H9 (cell line): ENCODE results near the gene ZNF628. TPM values are rescaled to one million over a fixed set of nuclear protein-coding genes. Genes with fewer than 3 reads are reported as not detected.

Experiments used
- DNase-seq: peaks from one replicate; pipeline ENCODE4 v3.0.0-alpha.2; 2017
- H2AFZ ChIP-seq: one replicate; pipeline ENCODE4 v1.6.1; 2013; ENCODE audit warnings: mild to moderate bottlenecking, low read length, control low read depth, moderate library complexity
- H2AK5ac ChIP-seq: 2 replicates; pipeline ENCODE4 v1.6.1; 2013; ENCODE audit warnings: low read length, control low read depth, mixed read lengths; ENCODE audit not compliant: insufficient read length
- H2BK120ac ChIP-seq: one replicate; pipeline ENCODE4 v1.6.1; 2013; ENCODE audit warnings: low read depth, mild to moderate bottlenecking, low read length, control low read depth, inconsistent platforms; ENCODE audit not compliant: poor library complexity, severe bottlenecking
- H2BK12ac ChIP-seq: 2 replicates; pipeline ENCODE4 v1.6.1; 2013; ENCODE audit warnings: low read length, control low read depth, mixed read lengths, low read depth; ENCODE audit not compliant: insufficient read length
- H2BK15ac ChIP-seq: 2 replicates; pipeline ENCODE4 v1.6.1; 2013; ENCODE audit warnings: low read depth, low read length, control low read depth
- H2BK20ac ChIP-seq: one replicate; pipeline ENCODE4 v1.6.1; 2013; ENCODE audit warnings: low read depth, mild to moderate bottlenecking, low read length, control low read depth, inconsistent platforms; ENCODE audit not compliant: poor library complexity, severe bottlenecking
- H2BK5ac ChIP-seq: 2 replicates; pipeline ENCODE4 v1.6.1; 2013; ENCODE audit warnings: low read length, control low read depth, mixed read lengths; ENCODE audit not compliant: insufficient read length
- H3K14ac ChIP-seq: 2 replicates; pipeline ENCODE4 v1.6.1; 2013; ENCODE audit warnings: low read length, control low read depth; ENCODE audit not compliant: insufficient read depth
- H3K18ac ChIP-seq: 2 replicates; pipeline ENCODE4 v1.6.1; 2013; ENCODE audit warnings: low read depth, mild to moderate bottlenecking, mixed read lengths, low read length, control low read depth; ENCODE audit not compliant: insufficient read length
- H3K23ac ChIP-seq: 2 replicates; pipeline ENCODE4 v1.6.1; 2013; ENCODE audit warnings: low read length, control low read depth, mixed read lengths, low read depth; ENCODE audit not compliant: insufficient read length
- H3K23me2 ChIP-seq: 2 replicates; pipeline ENCODE4 v1.6.1; 2013; ENCODE audit warnings: low read depth, mild to moderate bottlenecking, mixed read lengths, low read length, control low read depth; ENCODE audit not compliant: insufficient read length, poor library complexity, severe bottlenecking
- H3K27ac ChIP-seq: 2 replicates; pipeline ENCODE4 v1.5.1; 2013; ENCODE audit warnings: low read length, control low read depth, mixed read lengths, low read depth; ENCODE audit not compliant: insufficient read length
- H3K27me3 ChIP-seq: 2 replicates; pipeline ENCODE4 v1.6.1; 2013; ENCODE audit warnings: low read length, control low read depth, inconsistent platforms; ENCODE audit not compliant: insufficient read depth
- H3K4ac ChIP-seq: 2 replicates; pipeline ENCODE4 v1.6.1; 2013; ENCODE audit warnings: low read depth, mild to moderate bottlenecking, control low read depth, inconsistent platforms, low read length, moderate library complexity
- H3K4me1 ChIP-seq: 2 replicates; pipeline ENCODE4 v1.6.1; 2013; ENCODE audit warnings: low read length, control low read depth, inconsistent platforms; ENCODE audit not compliant: insufficient read depth
- H3K4me2 ChIP-seq: 2 replicates; pipeline ENCODE4 v1.6.1; 2013; ENCODE audit warnings: low read length, control low read depth, mixed read lengths; ENCODE audit not compliant: insufficient read length, insufficient read depth
- H3K56ac ChIP-seq: 2 replicates; pipeline ENCODE4 v1.6.1; 2013; ENCODE audit warnings: low read depth, mild to moderate bottlenecking, mixed read lengths, low read length, control low read depth; ENCODE audit not compliant: insufficient read length
- H3K79me1 ChIP-seq: 2 replicates; pipeline ENCODE4 v1.6.1; 2013; ENCODE audit warnings: low read depth, mild to moderate bottlenecking, moderate library complexity, low read length, control low read depth, inconsistent platforms; ENCODE audit not compliant: insufficient read depth, poor library complexity, severe bottlenecking
- H3K79me2 ChIP-seq: 2 replicates; pipeline ENCODE4 v1.6.1; 2013; ENCODE audit warnings: low read length, control low read depth, inconsistent platforms; ENCODE audit not compliant: insufficient read depth
- H3K9ac ChIP-seq: 2 replicates; pipeline ENCODE4 v1.6.1; 2013; ENCODE audit warnings: low read length, control low read depth, mixed read lengths; ENCODE audit not compliant: insufficient read length; ENCODE audit errors: extremely low read depth
- H3K9me3 ChIP-seq: one replicate; pipeline ENCODE4 v1.6.1; 2013; ENCODE audit warnings: low read depth, low read length, inconsistent platforms; ENCODE audit not compliant: control insufficient read depth
- H3T11ph ChIP-seq: one replicate; pipeline ENCODE4 v1.6.1; 2013; ENCODE audit warnings: mild to moderate bottlenecking, low read length, control low read depth, inconsistent platforms
- H4K20me1 ChIP-seq: one replicate; pipeline ENCODE4 v1.6.1; 2013; ENCODE audit not compliant: control insufficient read depth, insufficient read length, insufficient read depth
- H4K5ac ChIP-seq: 2 replicates; pipeline ENCODE4 v1.6.1; 2013; ENCODE audit warnings: low read depth, mild to moderate bottlenecking, mixed read lengths, low read length, control low read depth; ENCODE audit not compliant: insufficient read length
- H4K8ac ChIP-seq: replicated peaks from 2 replicates; pipeline ENCODE4 v1.6.1; 2013; ENCODE audit warnings: low read length, control low read depth, mixed read lengths, low read depth; ENCODE audit not compliant: insufficient read length
- H4K91ac ChIP-seq: 2 replicates; pipeline ENCODE4 v1.6.1; 2013; ENCODE audit warnings: low read depth, mild to moderate bottlenecking, moderate library complexity, mixed read lengths, low read length, control low read depth; ENCODE audit not compliant: insufficient read length
- H3K27ac Mint-ChIP-seq, 3 experiments: 2 replicates in 2 of 3; 3 replicates in 1 of 3; pipeline ENCODE4 v1.8.0; 2020 to 2021; ENCODE audit warnings: mixed read lengths in 3 of 3, mild to moderate bottlenecking in 1 of 3, moderate library complexity in 1 of 3
- H3K27me3 Mint-ChIP-seq: 2 replicates; pipeline ENCODE4 v1.8.0; 2021; ENCODE audit warnings: low read depth, mild to moderate bottlenecking, moderate library complexity, mixed read lengths
- H3K36me3 Mint-ChIP-seq, 3 experiments: 2 replicates in 2 of 3; 3 replicates in 1 of 3; pipeline ENCODE4 v1.8.0; 2020 to 2021; ENCODE audit warnings: low read depth in 3 of 3, mixed read lengths in 3 of 3; ENCODE audit not compliant: insufficient read depth in 1 of 3
- H3K4me1 Mint-ChIP-seq, 2 experiments: 2 replicates each; pipeline ENCODE4 v1.8.0; 2020; ENCODE audit warnings: mixed read lengths in 2 of 2
- H3K4me3 Mint-ChIP-seq, 2 experiments: 2 replicates in 1 of 2; 3 replicates in 1 of 2; pipeline ENCODE4 v1.8.0; 2020 to 2021; ENCODE audit warnings: mild to moderate bottlenecking in 2 of 2, mixed read lengths in 2 of 2, moderate library complexity in 1 of 2
- H3K9me3 Mint-ChIP-seq, 2 experiments: 2 replicates in 1 of 2; 3 replicates in 1 of 2; pipeline ENCODE4 v1.8.0; 2020; ENCODE audit warnings: mild to moderate bottlenecking in 2 of 2, mixed read lengths in 2 of 2, moderate library complexity in 1 of 2
- WGBS: extraction: QIAGEN DNeasy Blood & Tissue Kit; methylation state at CpG from one replicate; pipeline ENCODE4 v1.1.7; 2013; ENCODE audit warnings: missing lambda C conversion rate, low lambda C conversion rate, mixed read lengths; ENCODE audit not compliant: insufficient read length; ENCODE audit errors: extremely low coverage; 5-methylcytosine and 5-hydroxymethylcytosine counted together
- total RNA-seq: library from RNA; stranded (reverse); gene quantifications from 2 replicates; pipeline ENCODE4 v1.2.1, GENCODE V29; 2021
- TF ChIP-seq, protein P1 (sequence below): fragments of 200-600 bp; sonication (generic); conservative IDR thresholded peaks from 3 replicates; pipeline ENCODE4 v1.8.0; 2021; ENCODE audit warnings: antibody characterized with exemption, mild to moderate bottlenecking

Gene ZNF628
- total RNA-seq, 1 experiment from 2014 or later, result 16.6 TPM

DNA sequence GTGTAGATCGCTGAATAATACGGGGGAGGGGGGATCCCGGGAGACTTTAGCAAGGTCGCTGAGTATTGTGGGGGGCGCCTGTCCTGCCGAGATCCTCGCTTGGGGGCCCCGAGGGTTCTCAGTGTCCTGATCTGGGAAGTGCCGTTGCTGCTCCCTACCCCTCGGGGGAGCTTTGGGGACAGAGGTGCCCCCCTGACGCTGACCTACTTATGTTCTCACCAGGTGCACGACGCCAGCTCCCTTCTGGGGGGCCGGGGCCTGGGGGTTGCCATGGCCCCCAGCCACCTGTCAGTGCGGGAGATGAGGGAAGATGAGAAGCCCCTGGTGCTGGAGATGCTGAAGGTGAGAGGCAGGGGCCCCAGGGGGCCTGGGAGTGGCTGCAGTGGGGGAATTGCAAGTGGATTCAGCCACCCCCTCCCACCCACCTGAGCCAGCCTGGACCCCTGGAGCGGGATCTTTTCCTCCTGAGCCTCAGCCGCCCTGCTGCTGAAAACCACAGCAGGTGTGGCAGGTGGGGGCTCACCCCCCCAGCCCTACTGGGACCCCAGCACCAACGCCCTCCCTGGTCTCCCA lies 9.1 kb downstream of the ZNF628 start:
- peaks cover 1 to 8% (median 6%) of the 10 kb centered on the region in 3 experiments; a peak in 5 of 7 replicates for H3K36me3 Mint-ChIP-seq
- H3K9ac ChIP-seq, result peak overlapping the region; percentile 27
- H3K4me2 ChIP-seq, result peak overlapping the region; percentile 52
- H2BK5ac ChIP-seq, result no peak overlapping the region
- TF ChIP-seq, protein P1, sequence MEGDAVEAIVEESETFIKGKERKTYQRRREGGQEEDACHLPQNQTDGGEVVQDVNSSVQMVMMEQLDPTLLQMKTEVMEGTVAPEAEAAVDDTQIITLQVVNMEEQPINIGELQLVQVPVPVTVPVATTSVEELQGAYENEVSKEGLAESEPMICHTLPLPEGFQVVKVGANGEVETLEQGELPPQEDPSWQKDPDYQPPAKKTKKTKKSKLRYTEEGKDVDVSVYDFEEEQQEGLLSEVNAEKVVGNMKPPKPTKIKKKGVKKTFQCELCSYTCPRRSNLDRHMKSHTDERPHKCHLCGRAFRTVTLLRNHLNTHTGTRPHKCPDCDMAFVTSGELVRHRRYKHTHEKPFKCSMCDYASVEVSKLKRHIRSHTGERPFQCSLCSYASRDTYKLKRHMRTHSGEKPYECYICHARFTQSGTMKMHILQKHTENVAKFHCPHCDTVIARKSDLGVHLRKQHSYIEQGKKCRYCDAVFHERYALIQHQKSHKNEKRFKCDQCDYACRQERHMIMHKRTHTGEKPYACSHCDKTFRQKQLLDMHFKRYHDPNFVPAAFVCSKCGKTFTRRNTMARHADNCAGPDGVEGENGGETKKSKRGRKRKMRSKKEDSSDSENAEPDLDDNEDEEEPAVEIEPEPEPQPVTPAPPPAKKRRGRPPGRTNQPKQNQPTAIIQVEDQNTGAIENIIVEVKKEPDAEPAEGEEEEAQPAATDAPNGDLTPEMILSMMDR, result no peak
- peaks cover 8% of the 10 kb centered on the region for H3K23me2 ChIP-seq
- H4K5ac ChIP-seq, result no peak overlapping the region
- H2BK120ac ChIP-seq, result no peak overlapping the region
- H3K9me3 Mint-ChIP-seq, result no peaks in the 10 kb centered on the region
- H3K4ac ChIP-seq, result no peak overlapping the region
- H2AFZ ChIP-seq, result no peak overlapping the region
- H3K4me1 ChIP-seq, result peaks cover 3% of the 10 kb centered on the region
- no peak overlapping the region for H2BK12ac ChIP-seq
- no peaks in the 10 kb centered on the region for H3K79me2 ChIP-seq
- no peaks in the 10 kb centered on the region for H3K9me3 ChIP-seq
- peak overlapping the region; percentile 92 to 97 (median 96); a peak in 5 of 7 replicates for H3K27ac Mint-ChIP-seq
- H3K79me1 ChIP-seq, result no peaks in the 10 kb centered on the region
- no peak overlapping the region for H2AK5ac ChIP-seq
- H2BK20ac ChIP-seq, result no peak overlapping the region
- WGBS, result no CpG with 5 or more reads among the region's 18 CpGs
- 0 out of 2 replicates have a peak overlapping the region, but pooled peaks have one; percentile 17 for H3K14ac ChIP-seq
- H3K27ac ChIP-seq, result no peak overlapping the region
- H3K56ac ChIP-seq, result no peak overlapping the region
- H3T11ph ChIP-seq, result no peak overlapping the region
- no peak overlapping the region for H3K18ac ChIP-seq
- no peak overlapping the region for H3K23ac ChIP-seq
- H3K4me1 Mint-ChIP-seq, result peaks cover 14 to 38% of the 10 kb centered on the region in 2 experiments
- DNase-seq, result no peak
- no peaks in the 10 kb centered on the region for H3K27me3 ChIP-seq
- H3K4me3 Mint-ChIP-seq, result peak overlapping the region; percentile 86 to 93
- no peak overlapping the region for H4K91ac ChIP-seq
- H2BK15ac ChIP-seq, result no peak overlapping the region
- no peak overlapping the region for H4K8ac ChIP-seq
- H4K20me1 ChIP-seq, result no peaks in the 10 kb centered on the region
- peaks cover 2% of the 10 kb centered on the region; the same call in 1 of the 2 replicates for H3K27me3 Mint-ChIP-seq
